Measurements from ENCODE around the gene OR5AN1.
"Not testable (repeated sequence)": the region's sequence is repeated elsewhere in the genome, so short reads cannot be mapped to it uniquely, and the experiment has no call there.

OR5AN1 gene

GRCh38 chr11:59358595-59358994 lies at the start of gene OR5AN1:
Gene OR5AN1, plus strand, starts transcription at chr11:59358895. Its CDS starts 5,564 bp downstream, at chr11:59364459.
- no peak for DNase-seq (ENCODE audit: low spot score)

- DNase-seq (ENCODE audit: low spot score) = no peak
Measured at GRCh38 chr11:59335001-59335400, 23.7 kb upstream of the OR5AN1 start.

- DNase-seq (ENCODE audit: low spot score) = no peak
Measured at GRCh38 chr11:59336176-59336575, 22.5 kb upstream of the OR5AN1 start.

- DNase-seq (ENCODE audit: low spot score) = no peak
Measured at GRCh38 chr11:59336931-59337330, 21.8 kb upstream of the OR5AN1 start.

- DNase-seq (ENCODE audit: low spot score) = not testable (repeated sequence)
Measured at GRCh38 chr11:59349657-59350056, 9.0 kb upstream of the OR5AN1 start.

GRCh38 chr11:59355226-59355625 lies 3.5 kb upstream of the OR5AN1 start:
- no peak for DNase-seq (ENCODE audit: low spot score)

- DNase-seq (ENCODE audit: low spot score) = no peak
Measured at GRCh38 chr11:59356561-59356960, 2.1 kb upstream of the OR5AN1 start.

- no peak for DNase-seq (ENCODE audit: low spot score)
Measured at GRCh38 chr11:59358020-59358419, 675 bp upstream of the OR5AN1 start.

- DNase-seq (ENCODE audit: low spot score) = no peak
Measured at GRCh38 chr11:59365232-59366018, 6.7 kb downstream of the OR5AN1 start.

GRCh38 chr11:59368238-59369022 lies 9.7 kb downstream of the OR5AN1 start:
- peak; percentile 9 for DNase-seq (ENCODE audit: low spot score)

- not testable (repeated sequence) for DNase-seq (ENCODE audit: low spot score)
Measured at GRCh38 chr11:59372324-59372723, 13.6 kb downstream of the OR5AN1 start.

- no peak for DNase-seq (ENCODE audit: low spot score)
Measured at GRCh38 chr11:59380263-59381059, 21.8 kb downstream of the OR5AN1 start.

- no peak for DNase-seq (ENCODE audit: low spot score)
Measured at GRCh38 chr11:59394186-59394585, 35.5 kb downstream of the OR5AN1 start.

GRCh38 chr11:59400461-59401261 lies 42.0 kb downstream of the OR5AN1 start:
- DNase-seq (ENCODE audit: low spot score) = no peak

GRCh38 chr11:59401262-59401552 lies 42.5 kb downstream of the OR5AN1 start:
- DNase-seq (ENCODE audit: low spot score) = no peak

GRCh38 chr11:59403546-59403945 lies 44.9 kb downstream of the OR5AN1 start:
- DNase-seq (ENCODE audit: low spot score) = no peak

GRCh38 chr11:59413646-59414045 lies 55.0 kb downstream of the OR5AN1 start:
- no peak for DNase-seq (ENCODE audit: low spot score)

- no peak for DNase-seq (ENCODE audit: low spot score)
Measured at GRCh38 chr11:59415111-59415510, 56.4 kb downstream of the OR5AN1 start.

GRCh38 chr11:59416613-59417012 lies 57.9 kb downstream of the OR5AN1 start:
- no peak for DNase-seq (ENCODE audit: low spot score)

- no peak for DNase-seq (ENCODE audit: low spot score)
Measured at GRCh38 chr11:59417023-59417422, 58.3 kb downstream of the OR5AN1 start.

- DNase-seq (ENCODE audit: low spot score) = no peak
Measured at GRCh38 chr11:59418156-59418555, 59.5 kb downstream of the OR5AN1 start.
